ENCODE results near the gene HAAO. TPM values are rescaled to one million over a fixed set of nuclear protein-coding genes. Genes with fewer than 3 reads are reported as not detected.

Gene HAAO
- total and polyA plus RNA-seq, 2 of the 8 experiments (the other 6 are each of a cell fraction or from before 2014, with no cell fraction given): 2.5 to 7.0 TPM

DNA sequence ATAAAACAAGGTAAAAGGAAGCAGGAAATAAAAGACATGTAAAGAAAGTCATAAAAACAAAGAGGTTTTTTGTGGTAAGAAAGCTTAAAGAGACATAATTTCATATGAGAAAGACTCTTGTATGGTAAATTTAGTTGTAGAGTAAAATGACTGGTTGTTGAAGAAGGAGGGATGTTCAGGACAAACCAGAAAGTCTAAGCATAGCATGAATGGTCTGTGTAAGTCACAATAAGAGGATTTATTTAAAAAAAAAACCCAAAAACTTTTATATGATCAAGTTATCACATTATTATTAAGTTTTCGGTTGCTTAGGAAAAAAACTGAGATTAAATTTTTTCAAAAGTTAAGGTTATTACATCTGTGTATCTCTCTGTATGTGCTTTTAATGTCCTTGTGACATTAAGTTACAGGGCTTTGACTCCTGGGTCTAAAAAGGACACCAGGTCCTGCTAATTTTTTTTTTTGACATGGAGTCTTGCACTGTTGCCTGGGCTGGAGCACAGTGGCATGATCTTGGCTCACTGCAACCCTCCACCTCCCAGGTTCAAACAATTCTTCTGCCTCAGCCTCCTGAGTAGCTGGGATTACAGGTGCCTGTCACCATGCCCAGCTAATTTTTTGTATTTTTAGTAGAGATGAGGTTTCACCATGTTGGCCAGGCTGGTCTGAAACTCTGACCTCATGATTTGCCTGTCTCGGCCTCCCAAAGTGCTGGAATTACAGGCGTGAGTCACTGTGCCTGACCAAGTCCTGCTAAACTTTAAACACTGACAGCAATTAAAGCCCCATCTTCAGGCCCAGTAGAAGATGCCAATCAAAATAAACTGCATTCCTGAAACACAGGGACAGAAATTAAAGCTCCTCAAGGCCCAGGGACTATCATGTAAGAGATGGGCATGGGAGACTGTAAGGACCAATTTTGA is 14.2 kb downstream of the HAAO start (continued):
- TF ChIP-seq GTF2F1 (IDR thresholded peaks at IDR 0.05; ENCODE audit: borderline replicate concordance, low read depth, low read length): no peak
- no peak for TF ChIP-seq KDM1A (IDR thresholded peaks at IDR 0.05; ENCODE audit: borderline replicate concordance, low read length)
- TF ChIP-seq EP300 (IDR thresholded peaks at IDR 0.05; ENCODE audit: borderline replicate concordance in 1 of 2, low read depth in 2 of 2, low read length in 2 of 2): no peak

All from H1 (cell line).